Endothelial cell of umbilical vein (primary cell): ENCODE measurements around the gene PML. TPM values are rescaled to one million over a fixed set of nuclear protein-coding genes. Genes with fewer than 3 reads are reported as not detected.

Experiments
- BruUV-seq: library from RNA; stranded (reverse); fragments of 400-500 nt; replicated peaks from 2 replicates; lab custom pipeline; 2021; lab: Mats Ljungman, UMichigan
- CTCF ChIA-PET: fragments of 300-600, 350-600 bp; sonication (Branson Sonifier 250); formaldehyde crosslinking; loops from one replicate; lab custom pipeline; 2021; ENCODE audit warnings: antibody characterized with exemption, inconsistent platforms; lab: Charles Lee
- POLR2A ChIA-PET: fragments of 300-600, 350-600 bp; sonication (Branson Sonifier 250); formaldehyde crosslinking; loops from one replicate; lab custom pipeline; 2021; ENCODE audit warnings: antibody characterized with exemption, inconsistent platforms; lab: Charles Lee
- DNase-seq: peaks from one replicate; pipeline ENCODE4 v3.0.0-alpha.2; 2011; ENCODE audit warnings: low read depth, low spot score
- FAIRE-seq: peaks from 2 replicates; lab custom pipeline; 2011; peaks lifted over from hg19 to GRCh38; lab: Jason Lieb, UNC
- H2AFZ ChIP-seq: 2 replicates; pipeline ENCODE4 v1.6.0; 2012; ENCODE audit warnings: low read depth, low read length, control low read depth, inconsistent platforms
- H3K27ac ChIP-seq: 2 replicates; pipeline ENCODE4 v1.5.1; 2011; ENCODE audit warnings: low read depth, mild to moderate bottlenecking, control low read depth, low read length, moderate library complexity; ENCODE audit not compliant: insufficient read depth
- H3K27me3 ChIP-seq, 2 experiments: 2 replicates each; pipeline versions ENCODE4 v1.6.0 to v1.6.1; 2011; ENCODE audit warnings: low read length in 2 of 2, mixed read lengths in 1 of 2; ENCODE audit not compliant: control insufficient read depth in 2 of 2, insufficient read depth in 2 of 2
- H3K36me3 ChIP-seq, 2 experiments: 2 replicates in 1 of 2; 3 replicates in 1 of 2; pipeline ENCODE4 v1.5.1; 2011; ENCODE audit warnings: low read length in 2 of 2, mild to moderate bottlenecking in 1 of 2, moderate library complexity in 1 of 2; ENCODE audit not compliant: control insufficient read depth in 2 of 2, insufficient read depth in 2 of 2; ENCODE audit errors: extremely low read depth in 1 of 2
- H3K4me1 ChIP-seq: 3 replicates; pipeline ENCODE4 v1.5.1; 2011; ENCODE audit warnings: mild to moderate bottlenecking, low read length; ENCODE audit not compliant: control insufficient read depth, insufficient read depth; ENCODE audit errors: extremely low read depth
- H3K4me2 ChIP-seq: 2 replicates; pipeline ENCODE4 v1.6.1; 2011; ENCODE audit warnings: low read length, control low read depth, mixed read lengths; ENCODE audit not compliant: insufficient read depth
- H3K4me3 ChIP-seq, 3 experiments: fragments of 200-600 bp in 1 of 3; sonication (generic), shearing (Covaris generic) in 1 of 3; replicated peaks in 1 of 3; 2 replicates each; pipeline ENCODE4 v1.5.1; 2011 to 2016; ENCODE audit warnings: control low read depth in 3 of 3, low read length in 3 of 3, mild to moderate bottlenecking in 2 of 3, inconsistent platforms in 1 of 3, low read depth in 1 of 3, moderate library complexity in 1 of 3; ENCODE audit not compliant: insufficient read depth in 1 of 3
- H3K79me2 ChIP-seq: 2 replicates; pipeline ENCODE4 v1.6.0; 2012; ENCODE audit warnings: low read length, inconsistent platforms; ENCODE audit not compliant: control insufficient read depth, insufficient read depth
- H3K9ac ChIP-seq: replicated peaks from 2 replicates; pipeline ENCODE3; 2011; ENCODE audit warnings: low read length, control low read depth; ENCODE audit not compliant: insufficient read depth; ENCODE audit errors: extremely low read depth
- H3K9me1 ChIP-seq: replicated peaks from 3 replicates; pipeline ENCODE4 v1.6.0; 2011; ENCODE audit warnings: mild to moderate bottlenecking, low read length; ENCODE audit not compliant: control insufficient read depth, insufficient read depth; ENCODE audit errors: extremely low read depth
- H3K9me3 ChIP-seq: replicated peaks from 2 replicates; pipeline ENCODE4 v1.5.1; 2012; ENCODE audit warnings: low read length, inconsistent platforms; ENCODE audit not compliant: control insufficient read depth, insufficient read depth
- H4K20me1 ChIP-seq: replicated peaks from 2 replicates; pipeline ENCODE3; 2011; ENCODE audit warnings: mild to moderate bottlenecking, low read length; ENCODE audit not compliant: control insufficient read depth, insufficient read depth; ENCODE audit errors: extremely low read depth
- CTCF ChIP-seq, 2 donors: IDR thresholded peaks; 1 replicate in 1 of 2; 2 replicates in 1 of 2; pipeline ENCODE4 v1.5.1; 2011; ENCODE audit warnings: low read length in 2 of 2, mild to moderate bottlenecking in 2 of 2, moderate library complexity in 2 of 2, control low read depth in 1 of 2, inconsistent platforms in 1 of 2, low read depth in 1 of 2; ENCODE audit not compliant: insufficient read depth in 1 of 2; ENCODE audit errors: extremely low read depth in 1 of 2
- EZH2 ChIP-seq: IDR thresholded peaks from 2 replicates; pipeline ENCODE4 v1.6.1; 2012; ENCODE audit warnings: borderline replicate concordance, low read depth, mild to moderate bottlenecking, moderate library complexity, low read length, inconsistent platforms; ENCODE audit not compliant: severe bottlenecking
- FOS ChIP-seq: IDR thresholded peaks from 2 replicates; pipeline ENCODE4 v1.6.1; 2011; ENCODE audit warnings: mild to moderate bottlenecking, low read length, moderate library complexity, borderline replicate concordance; ENCODE audit not compliant: insufficient read depth
- GATA2 ChIP-seq: IDR thresholded peaks from 2 replicates; pipeline ENCODE4 v1.7.0; 2011; ENCODE audit warnings: low read depth, mild to moderate bottlenecking, moderate library complexity, mixed read lengths, low read length; ENCODE audit not compliant: insufficient read length, insufficient read depth
- JUN ChIP-seq: IDR thresholded peaks from 2 replicates; pipeline ENCODE4 v1.6.1; 2011; ENCODE audit warnings: borderline replicate concordance, low read depth; ENCODE audit not compliant: insufficient read length, insufficient read depth
- MAX ChIP-seq: IDR thresholded peaks from 2 replicates; pipeline ENCODE4 v1.6.1; 2011; ENCODE audit not compliant: insufficient read depth, insufficient read length
- MYC ChIP-seq: IDR thresholded peaks from one replicate; pipeline ENCODE4 v1.6.1; 2011; ENCODE audit warnings: mild to moderate bottlenecking, low read depth, low read length
- POLR2A ChIP-seq: IDR thresholded peaks from 2 replicates; pipeline ENCODE4 v1.6.1; 2012; ENCODE audit warnings: low read depth, mild to moderate bottlenecking, control low read depth, low read length
- POLR2AphosphoS5 ChIP-seq: IDR thresholded peaks from 2 replicates; pipeline ENCODE4 v1.6.1; 2012; ENCODE audit warnings: low read depth, mild to moderate bottlenecking, control low read depth, low read length, moderate library complexity; ENCODE audit not compliant: insufficient read depth
- dilution Hi-C: fragments of 300-500 bp; cut with MboI; formaldehyde crosslinking; loops from one replicate; pipeline ENCODE4 v1.15.0; 2019; ENCODE audit warnings: low sequenced_read_pairs; ENCODE audit not compliant: extremely low pct_ligation_motif_present
- intact Hi-C: fragments of 100-400 bp; cut with micrococcal nuclease; formaldehyde crosslinking; loops from one replicate; pipeline ENCODE4 v1.10.0; 2022
- polyA plus RNA-seq, 4 experiments: library from polyadenylated mRNA; depleted of rRNA in 3 of 4; stranded (reverse) in 3 of 4; unstranded in 1 of 4; fragments of >200 nt; gene quantifications; 2 replicates each; pipeline versions ENCODE4 v1.2.1 to v1.2.3, GENCODE V29; 2011 to 2012; ENCODE audit warnings: missing spikeins in 1 of 4
- total RNA-seq: library from RNA; stranded (reverse); gene quantifications from 2 replicates; pipeline ENCODE4 v1.2.3, GENCODE V29; 2021

The PML gene
- total and polyA plus RNA-seq, 2 donors (not counting 3 experiments of a cell fraction or from before 2014, with no cell fraction given): 30.4 to 79.6 TPM

GRCh38 chr15:74008901-74009300, 14.4 kb downstream of the PML start:
- Histone ChIP-seq H2AFZ (no peak overlapping the region), H4K20me1 (no peaks in the 10 kb centered on the region), H3K4me2 (no peak overlapping the region), H3K27ac (no peak overlapping the region), H3K9me3 (no peaks in the 10 kb centered on the region), H3K4me3 (no peak overlapping the region), H3K79me2 (peaks cover 73% of the 10 kb centered on the region), H3K27me3 (no peaks in the 10 kb centered on the region), H3K4me1 (peaks cover 52% of the 10 kb centered on the region), H3K9ac (no peak overlapping the region), H3K9me1 (no peaks in the 10 kb centered on the region), H3K36me3 (peaks cover 2 to 3% of the 10 kb centered on the region in 2 experiments)
- FAIRE-seq: no peak
- POLR2A ChIA-PET: no interaction called here
- CTCF ChIA-PET: interaction anchor here (1.2 to 3.8 kb wide), 3 partner anchors 10 to 58 kb away, joined by 3 to 24 read pairs (median 4); partner anchors contain the start of gene PML
- no peak for DNase-seq
- BruUV-seq: no TSS peak
- dilution Hi-C loops (no loop called here), intact Hi-C loops (no loop called here)
- TF ChIP-seq POLR2AphosphoS5 (no peak), POLR2A (no peak), EZH2 (no peak), CTCF (IDR thresholded peaks at IDR 0.05; ENCODE audit: extremely low read depth in 1 of 2, insufficient read depth in 1 of 2, low read depth in 1 of 2, low read length in 2 of 2) (no peak), GATA2 (no peak), MYC (no peak), JUN (no peak), FOS (no peak), MAX (no peak)
